BE2C (cell line): ENCODE results near the gene ATP5F1B.

Experiments
- DNase-seq: peaks from one replicate; pipeline ENCODE4 v3.0.0-alpha.2; 2020
- H3K27me3 ChIP-seq: fragments of 250-450 bp; sonication (Bioruptor Pico); 2 replicates; pipeline ENCODE4 v1.5.1; 2020; ENCODE audit warnings: mild to moderate bottlenecking
- H3K36me3 ChIP-seq: fragments of 250-450 bp; sonication (Bioruptor Pico); 2 replicates; pipeline ENCODE4 v1.5.1; 2020; ENCODE audit warnings: mild to moderate bottlenecking
- H3K4me1 ChIP-seq: fragments of 250-450 bp; sonication (Bioruptor Pico); 2 replicates; pipeline ENCODE4 v1.5.1; 2020
- H3K4me3 ChIP-seq: 2 replicates; pipeline ENCODE4 v1.5.1; 2011; ENCODE audit warnings: low read depth, low read length
- H3K9me3 ChIP-seq: fragments of 250-450 bp; sonication (Bioruptor Pico); 2 replicates; pipeline ENCODE4 v1.5.1; 2020
- CTCF ChIP-seq: IDR thresholded peaks from 2 replicates; pipeline ENCODE4 v1.5.1; 2012; ENCODE audit warnings: mild to moderate bottlenecking, low read depth, low read length

The ATP5F1B gene

GRCh38 chr12:56637621-56638020, 8.2 kb downstream of the ATP5F1B start:
- no peak for TF ChIP-seq CTCF
- DNase-seq: no peak
- H3K9me3 ChIP-seq: no peaks in the 10 kb centered on the region
- H3K4me1 ChIP-seq: peaks cover 8% of the 10 kb centered on the region
- no peak overlapping the region for H3K4me3 ChIP-seq
- H3K36me3 ChIP-seq: peaks cover 47% of the 10 kb centered on the region
- H3K27me3 ChIP-seq: no peaks in the 10 kb centered on the region

- peaks cover 40% of the 10 kb centered on the region for H3K36me3 ChIP-seq
- H3K9me3 ChIP-seq: no peaks in the 10 kb centered on the region
- DNase-seq: peak; percentile 99
- peak overlapping the region; percentile 88 for H3K4me3 ChIP-seq
- peaks cover 13% of the 10 kb centered on the region for H3K4me1 ChIP-seq
- TF ChIP-seq CTCF: peak; percentile 71
- H3K27me3 ChIP-seq: no peaks in the 10 kb centered on the region
These were observed 8.9 kb downstream of the ATP5F1B start for GRCh38 chr12:56636675-56637540.

- peak overlapping the region; percentile 88 for H3K4me3 ChIP-seq
- TF ChIP-seq CTCF: no peak
- H3K9me3 ChIP-seq: no peaks in the 10 kb centered on the region
- H3K4me1 ChIP-seq: peaks cover 15% of the 10 kb centered on the region
- H3K36me3 ChIP-seq: peaks cover 33% of the 10 kb centered on the region
- peak; percentile 92 for DNase-seq
- H3K27me3 ChIP-seq: no peaks in the 10 kb centered on the region
These were observed 9.7 kb downstream of the ATP5F1B start for GRCh38 chr12:56635806-56636674.

- H3K4me3 ChIP-seq: peak overlapping the region; percentile 88
- H3K4me1 ChIP-seq: peaks cover 21% of the 10 kb centered on the region
- TF ChIP-seq CTCF: peak; percentile 71
- DNase-seq: peak; percentile 85
- H3K36me3 ChIP-seq: peaks cover 29% of the 10 kb centered on the region
- no peaks in the 10 kb centered on the region for H3K9me3 ChIP-seq
- H3K27me3 ChIP-seq: no peaks in the 10 kb centered on the region
These were observed 10.7 kb downstream of the ATP5F1B start for GRCh38 chr12:56634837-56635791.

- DNase-seq: no peak
- no peak for TF ChIP-seq CTCF
These were observed 11.4 kb downstream of the ATP5F1B start for GRCh38 chr12:56634242-56634836.

More at GRCh38 chr12:56634242-56634836, 11.4 kb downstream of the ATP5F1B start:
- Histone ChIP-seq H3K27me3 (no peaks in the 10 kb centered on the region), H3K36me3 (peaks cover 24% of the 10 kb centered on the region), H3K9me3 (no peaks in the 10 kb centered on the region), H3K4me1 (peaks cover 21% of the 10 kb centered on the region), H3K4me3 (peak overlapping the region; percentile 88)
